A673 (cell line): Measurements from ENCODE around the gene KLRF1. TPM values are rescaled to one million over a fixed set of nuclear protein-coding genes. Genes with fewer than 3 reads are reported as not detected.

Experiments
- BruUV-seq: library from RNA; stranded (reverse); fragments of 400-500 nt; replicated peaks from 2 replicates; lab custom pipeline; 2021; lab: Mats Ljungman, UMichigan
- CTCF ChIA-PET: fragments of 300-600 bp; sonication (Branson Sonifier 250); formaldehyde crosslinking; loops from one replicate; lab custom pipeline; 2022; ENCODE audit warnings: antibody characterized with exemption; lab: Charles Lee
- POLR2A ChIA-PET: fragments of 300-600 bp; sonication (Branson Sonifier 250); formaldehyde crosslinking; loops from one replicate; lab custom pipeline; 2022; ENCODE audit warnings: antibody characterized with exemption; ENCODE audit not compliant: low non-redundant PET; lab: Charles Lee
- DNase-seq: peaks from one replicate; pipeline ENCODE4 v3.0.0-alpha.2; 2015; ENCODE audit warnings: low spot score
- H3K27ac ChIP-seq: fragments of 200-600 bp; sonication (generic); 2 replicates; pipeline ENCODE4 v1.5.1; 2016; ENCODE audit warnings: mixed run types, low read depth, mild to moderate bottlenecking, mixed read lengths, antibody characterized with exemption, low read length; ENCODE audit not compliant: poor library complexity, severe bottlenecking
- H3K27me3 ChIP-seq: fragments of 200-600 bp; sonication (generic); replicated peaks from 2 replicates; pipeline ENCODE4 v1.6.1; 2017; ENCODE audit warnings: mixed run types, low read depth, mild to moderate bottlenecking, mixed read lengths, antibody characterized with exemption, low read length; ENCODE audit not compliant: insufficient read depth, poor library complexity
- H3K36me3 ChIP-seq: fragments of 200-600 bp; sonication (generic); 2 replicates; pipeline ENCODE4 v1.6.1; 2016; ENCODE audit warnings: mixed run types, mild to moderate bottlenecking, mixed read lengths, antibody characterized with exemption, low read length; ENCODE audit not compliant: insufficient read depth, poor library complexity, severe bottlenecking
- H3K4me1 ChIP-seq: fragments of 200-600 bp; sonication (generic); 2 replicates; pipeline ENCODE4 v1.6.1; 2017; ENCODE audit warnings: mixed run types, mild to moderate bottlenecking, mixed read lengths, antibody characterized with exemption, low read length; ENCODE audit not compliant: insufficient read depth, poor library complexity, severe bottlenecking
- H3K4me3 ChIP-seq: fragments of 200-600 bp; sonication (generic); 2 replicates; pipeline ENCODE4 v1.5.1; 2016; ENCODE audit warnings: low read depth, mixed run types, mild to moderate bottlenecking, mixed read lengths, low read length; ENCODE audit not compliant: poor library complexity, severe bottlenecking
- H3K9me3 ChIP-seq: fragments of 200-600 bp; sonication (generic); 2 replicates; pipeline ENCODE4 v1.6.1; 2016; ENCODE audit warnings: mixed run types, low read depth, mild to moderate bottlenecking, mixed read lengths, antibody characterized with exemption, low read length; ENCODE audit not compliant: poor library complexity, severe bottlenecking
- EZH2 ChIP-seq: fragments of 200-600 bp; sonication (generic); IDR thresholded peaks from 2 replicates; pipeline ENCODE4 v1.6.1; 2017; ENCODE audit warnings: borderline replicate concordance, low read depth, mild to moderate bottlenecking, mixed read lengths, antibody characterized with exemption, low read length; ENCODE audit not compliant: poor library complexity, severe bottlenecking
- intact Hi-C: fragments of 100-400 bp; cut with micrococcal nuclease; formaldehyde crosslinking; loops from one replicate; pipeline ENCODE4 v1.10.0; 2022; ENCODE audit not compliant: unreplicated experiment
- total RNA-seq: library from RNA; stranded (reverse); gene quantifications from 2 replicates; pipeline ENCODE4 v1.2.3, GENCODE V29; 2021
- TF ChIP-seq, protein P1 (sequence below): fragments of 300-800, 200-600 bp; sonication (generic); conservative IDR thresholded peaks from 2 replicates; pipeline ENCODE4 v1.5.1; 2017; ENCODE audit warnings: low read depth, mild to moderate bottlenecking, antibody characterized with exemption, low read length, moderate library complexity, mixed read lengths

KLRF1 gene
- total RNA-seq, 1 experiment from 2014 or later: not detected

DNA sequence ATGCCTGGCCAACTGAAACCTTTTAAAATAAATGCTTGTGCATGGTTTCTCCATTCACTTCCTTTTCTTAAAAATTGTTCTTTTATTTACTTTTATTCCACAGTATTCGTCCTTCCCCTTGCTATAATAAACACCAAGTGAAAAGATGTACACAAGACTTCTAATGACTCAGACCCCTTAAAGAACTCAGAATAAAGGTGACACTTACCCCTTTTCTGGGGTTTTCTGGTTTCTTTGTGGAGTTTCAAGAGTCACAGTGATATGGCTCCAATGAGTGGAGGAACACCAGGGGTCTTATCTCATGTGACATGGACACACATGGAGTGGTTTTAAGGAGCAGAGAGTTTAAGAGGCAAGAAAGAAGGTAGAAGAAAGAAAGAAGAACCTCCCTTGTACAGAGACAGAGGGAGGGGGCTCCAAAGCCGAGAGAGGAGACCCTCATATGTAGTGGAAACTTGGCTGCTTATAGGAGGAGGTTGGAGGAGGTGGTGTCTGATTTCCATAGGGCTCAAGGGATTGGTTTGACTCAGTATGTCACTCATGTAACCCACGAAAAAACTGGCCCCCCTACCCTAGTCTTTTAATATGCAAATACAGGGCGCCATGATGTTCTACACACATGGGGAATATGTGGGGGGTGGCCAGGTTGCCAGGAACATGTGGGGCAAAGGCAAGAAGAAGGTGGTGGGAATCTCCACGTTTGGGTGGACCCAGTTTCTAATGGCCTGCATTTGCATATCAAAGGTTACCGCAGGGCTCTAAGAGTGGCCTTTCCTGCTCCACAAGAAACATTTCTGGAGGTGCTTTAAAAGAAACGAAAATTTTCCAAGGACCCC is 44.5 kb upstream of the KLRF1 start:
- intact Hi-C loops: no loop called here
- ChIA-PET POLR2A (no interaction called here), CTCF (no interaction called here)
- no peak for DNase-seq
- H3K36me3 ChIP-seq: no peaks in the 10 kb centered on the region
- TF ChIP-seq EZH2: no peak
- H3K4me1 ChIP-seq: no peaks in the 10 kb centered on the region
- no peak overlapping the region for H3K27ac ChIP-seq
- BruUV-seq: no TSS peak
- no peaks in the 10 kb centered on the region for H3K27me3 ChIP-seq
- H3K9me3 ChIP-seq: no peaks in the 10 kb centered on the region
- H3K4me3 ChIP-seq: no peak overlapping the region

- Histone ChIP-seq H3K36me3 (no peaks in the 10 kb centered on the region), H3K4me1 (no peaks in the 10 kb centered on the region), H3K4me3 (no peak overlapping the region), H3K27ac (no peak overlapping the region), H3K9me3 (no peaks in the 10 kb centered on the region), H3K27me3 (no peaks in the 10 kb centered on the region)
- DNase-seq: no peak
- TF ChIP-seq, protein P1, sequence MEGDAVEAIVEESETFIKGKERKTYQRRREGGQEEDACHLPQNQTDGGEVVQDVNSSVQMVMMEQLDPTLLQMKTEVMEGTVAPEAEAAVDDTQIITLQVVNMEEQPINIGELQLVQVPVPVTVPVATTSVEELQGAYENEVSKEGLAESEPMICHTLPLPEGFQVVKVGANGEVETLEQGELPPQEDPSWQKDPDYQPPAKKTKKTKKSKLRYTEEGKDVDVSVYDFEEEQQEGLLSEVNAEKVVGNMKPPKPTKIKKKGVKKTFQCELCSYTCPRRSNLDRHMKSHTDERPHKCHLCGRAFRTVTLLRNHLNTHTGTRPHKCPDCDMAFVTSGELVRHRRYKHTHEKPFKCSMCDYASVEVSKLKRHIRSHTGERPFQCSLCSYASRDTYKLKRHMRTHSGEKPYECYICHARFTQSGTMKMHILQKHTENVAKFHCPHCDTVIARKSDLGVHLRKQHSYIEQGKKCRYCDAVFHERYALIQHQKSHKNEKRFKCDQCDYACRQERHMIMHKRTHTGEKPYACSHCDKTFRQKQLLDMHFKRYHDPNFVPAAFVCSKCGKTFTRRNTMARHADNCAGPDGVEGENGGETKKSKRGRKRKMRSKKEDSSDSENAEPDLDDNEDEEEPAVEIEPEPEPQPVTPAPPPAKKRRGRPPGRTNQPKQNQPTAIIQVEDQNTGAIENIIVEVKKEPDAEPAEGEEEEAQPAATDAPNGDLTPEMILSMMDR: no peak
- TF ChIP-seq EZH2: no peak
- POLR2A ChIA-PET: no interaction called here
- no TSS peak for BruUV-seq
- CTCF ChIA-PET: no interaction called here
- intact Hi-C loops: no loop called here
Observed at GRCh38 chr12:9784326-9784725, 43.0 kb upstream of the KLRF1 start.

- Histone ChIP-seq H3K27me3 (no peaks in the 10 kb centered on the region), H3K27ac (no peak overlapping the region), H3K4me1 (no peaks in the 10 kb centered on the region), H3K9me3 (no peaks in the 10 kb centered on the region), H3K4me3 (no peak overlapping the region), H3K36me3 (no peaks in the 10 kb centered on the region)
- no peak for DNase-seq
- ChIA-PET POLR2A (interaction anchor here (0.7 kb wide), 1 partner anchor 713 kb away, joined by 3 read pairs; no protein-coding TSS in a partner anchor), CTCF (no interaction called here)
- TF ChIP-seq, protein P1: no peak
- TF ChIP-seq EZH2: no peak
- intact Hi-C loops: no loop called here
- no TSS peak for BruUV-seq
Observed at GRCh38 chr12:9784816-9785215, 42.5 kb upstream of the KLRF1 start.
